Measurements from ENCODE around the gene SLC25A26.
"Not testable (repeated sequence)": the region's sequence is repeated elsewhere in the genome, so short reads cannot be mapped to it uniquely, and the experiment has no call there.

SLC25A26 gene

DNA sequence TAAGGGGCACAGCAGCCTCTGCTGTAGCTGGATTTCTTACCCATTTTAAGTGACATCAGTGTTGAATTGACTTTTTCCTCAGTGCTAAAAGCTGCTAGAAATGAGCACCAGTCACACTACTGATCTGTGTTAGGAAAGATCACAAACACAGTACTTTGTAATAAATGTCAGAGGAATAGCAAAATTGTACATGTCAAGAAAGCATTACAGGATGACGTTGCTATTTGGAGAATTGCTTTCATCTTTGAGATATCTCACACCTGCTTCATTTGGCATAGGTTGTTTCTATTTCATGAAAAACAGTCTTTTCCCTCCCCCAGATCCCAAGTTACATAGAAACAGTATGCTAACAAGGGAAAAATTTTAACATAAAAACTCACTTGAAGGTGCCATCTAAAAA lies 77.8 kb downstream of the SLC25A26 start:
- DNase-seq (ENCODE audit: low spot score): no peak
- no peak overlapping the region for H3K4me3 ChIP-seq
- TF ChIP-seq, protein P1, sequence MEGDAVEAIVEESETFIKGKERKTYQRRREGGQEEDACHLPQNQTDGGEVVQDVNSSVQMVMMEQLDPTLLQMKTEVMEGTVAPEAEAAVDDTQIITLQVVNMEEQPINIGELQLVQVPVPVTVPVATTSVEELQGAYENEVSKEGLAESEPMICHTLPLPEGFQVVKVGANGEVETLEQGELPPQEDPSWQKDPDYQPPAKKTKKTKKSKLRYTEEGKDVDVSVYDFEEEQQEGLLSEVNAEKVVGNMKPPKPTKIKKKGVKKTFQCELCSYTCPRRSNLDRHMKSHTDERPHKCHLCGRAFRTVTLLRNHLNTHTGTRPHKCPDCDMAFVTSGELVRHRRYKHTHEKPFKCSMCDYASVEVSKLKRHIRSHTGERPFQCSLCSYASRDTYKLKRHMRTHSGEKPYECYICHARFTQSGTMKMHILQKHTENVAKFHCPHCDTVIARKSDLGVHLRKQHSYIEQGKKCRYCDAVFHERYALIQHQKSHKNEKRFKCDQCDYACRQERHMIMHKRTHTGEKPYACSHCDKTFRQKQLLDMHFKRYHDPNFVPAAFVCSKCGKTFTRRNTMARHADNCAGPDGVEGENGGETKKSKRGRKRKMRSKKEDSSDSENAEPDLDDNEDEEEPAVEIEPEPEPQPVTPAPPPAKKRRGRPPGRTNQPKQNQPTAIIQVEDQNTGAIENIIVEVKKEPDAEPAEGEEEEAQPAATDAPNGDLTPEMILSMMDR (IDR thresholded peaks at IDR 0.05): no peak
- no peak overlapping the region for H3K27ac ChIP-seq

- not testable (repeated sequence) for DNase-seq (ENCODE audit: low spot score); H3K27ac ChIP-seq; H3K4me3 ChIP-seq
Observed at GRCh38 chr3:66299085-66299484, 78.3 kb downstream of the SLC25A26 start.

- Histone ChIP-seq H3K27ac (no peak overlapping the region), H3K4me3 (no peak overlapping the region)
- DNase-seq (ENCODE audit: low spot score): no peak
Observed at GRCh38 chr3:66299891-66300290, 79.1 kb downstream of the SLC25A26 start.

DNA sequence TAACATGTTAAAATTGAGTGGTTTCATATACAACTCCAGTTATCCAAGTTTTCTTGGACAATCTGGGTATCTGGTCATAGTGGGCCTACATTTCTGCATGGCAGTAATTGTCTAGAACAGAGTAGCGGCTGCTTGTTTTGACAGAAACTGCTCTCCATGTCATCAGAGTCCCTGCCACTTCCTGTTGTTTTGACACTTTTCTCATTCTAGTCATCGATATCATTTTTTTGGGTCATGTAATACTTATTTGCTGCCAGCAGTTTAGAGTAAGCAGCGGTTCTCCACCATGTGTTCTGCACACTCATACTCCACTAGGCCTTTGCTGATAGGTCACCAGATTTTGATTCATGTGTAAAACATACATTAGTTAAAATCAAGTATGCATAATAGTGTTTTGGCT lies 81.5 kb downstream of the SLC25A26 start:
- H3K27ac ChIP-seq: no peak overlapping the region
- TF ChIP-seq, protein P1 (IDR thresholded peaks at IDR 0.05): no peak
- H3K4me3 ChIP-seq: no peak overlapping the region
- DNase-seq (ENCODE audit: low spot score): no peak

More at GRCh38 chr3:66299891-66300290, 79.1 kb downstream of the SLC25A26 start:
- TF ChIP-seq, protein P1 (IDR thresholded peaks at IDR 0.05): no peak

DNA sequence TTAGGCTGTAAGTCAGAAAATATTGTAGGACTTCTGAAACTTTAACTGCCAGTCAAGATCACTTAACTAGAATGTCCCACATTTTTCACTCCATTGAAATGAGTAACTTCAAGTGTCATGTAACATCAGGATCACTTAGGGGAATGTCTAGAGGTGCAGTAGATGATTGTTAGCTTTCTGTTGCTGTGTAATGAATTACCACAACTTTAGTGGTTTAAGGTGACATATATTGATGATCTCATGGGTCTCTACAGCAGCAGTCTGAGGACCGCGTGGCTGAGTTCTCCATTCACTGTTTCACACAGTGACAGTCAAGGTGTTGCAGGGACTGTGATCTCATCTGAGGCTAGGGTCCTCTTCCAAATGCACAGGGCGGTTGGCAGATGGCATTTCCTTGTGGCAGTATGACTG lies 82.7 kb downstream of the SLC25A26 start:
- TF ChIP-seq, protein P1 (IDR thresholded peaks at IDR 0.05): no peak
- Histone ChIP-seq H3K4me3 (no peak overlapping the region), H3K27ac (no peak overlapping the region)
- no peak for DNase-seq (ENCODE audit: low spot score)

DNA sequence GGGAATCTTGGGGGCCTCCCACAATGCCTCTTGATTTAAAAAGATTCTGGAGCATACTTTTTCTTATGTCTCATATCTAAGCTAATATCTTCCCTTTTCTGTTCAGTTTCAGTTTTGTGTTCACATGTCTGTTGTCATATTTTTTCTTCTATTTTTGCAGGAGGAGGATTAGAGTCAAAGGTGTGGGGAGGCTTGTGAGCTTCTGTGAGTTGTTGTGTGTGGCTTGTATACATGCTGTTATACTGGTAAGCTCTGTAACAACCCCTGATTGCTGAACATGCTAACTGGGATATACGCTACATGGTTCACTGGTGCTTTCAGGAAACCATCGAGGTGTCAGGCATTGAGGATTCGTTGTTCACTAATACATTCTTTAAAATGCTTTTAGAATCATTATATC lies 83.5 kb downstream of the SLC25A26 start:
- no peak overlapping the region for H3K4me3 ChIP-seq
- TF ChIP-seq, protein P1 (IDR thresholded peaks at IDR 0.05): no peak
- no peak for DNase-seq (ENCODE audit: low spot score)
- H3K27ac ChIP-seq: no peak overlapping the region

DNA sequence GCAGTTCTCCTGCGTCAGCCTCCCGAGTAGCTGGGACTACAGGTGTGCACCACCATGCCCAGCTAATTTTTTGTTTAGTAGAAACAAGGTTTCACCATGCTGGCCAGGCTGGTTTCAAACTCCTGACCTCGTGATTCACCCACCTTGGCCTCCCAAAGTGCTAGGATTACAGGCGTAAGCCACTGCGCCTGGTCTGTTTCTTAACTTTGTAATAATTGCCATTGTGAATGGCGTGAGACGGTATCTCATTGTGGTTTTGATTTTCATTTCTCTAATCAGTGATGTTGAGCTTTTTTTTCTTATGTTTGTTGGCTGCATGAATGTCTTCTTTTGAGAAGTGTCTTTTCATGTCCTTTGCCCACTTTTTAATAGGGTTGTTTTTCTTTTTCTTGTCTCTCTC lies 85.3 kb downstream of the SLC25A26 start:
- H3K4me3 ChIP-seq; DNase-seq (ENCODE audit: low spot score); H3K27ac ChIP-seq: not testable (repeated sequence)

- not testable (repeated sequence) for H3K4me3 ChIP-seq; DNase-seq (ENCODE audit: low spot score); H3K27ac ChIP-seq
Observed at GRCh38 chr3:66306991-66307390, 86.2 kb downstream of the SLC25A26 start.

- H3K4me3 ChIP-seq: no peak overlapping the region
- TF ChIP-seq, protein P1 (IDR thresholded peaks at IDR 0.05): no peak
- no peak for DNase-seq (ENCODE audit: low spot score)
- no peak overlapping the region for H3K27ac ChIP-seq
Observed at GRCh38 chr3:66312039-66312438, 91.2 kb downstream of the SLC25A26 start.
